Activated naive CD8-positive, alpha-beta T cell treated with anti-CD3 and anti-CD28 coated beads, Interleukin-2, amount 10 ng/mL, durations not matched to agents 7 days and 5 days (primary cell): Measurements from ENCODE around the gene ZCWPW1. TPM values are rescaled to one million over a fixed set of nuclear protein-coding genes. Genes with fewer than 3 reads are reported as not detected.

Experiments
- ATAC-seq: fragments of 150-1000 bp; cut with Tn5 transposase; one replicate; pipeline ENCODE4 v1.10.0; 2021; ENCODE audit warnings: low read depth, moderate library complexity
- POLR2A ChIA-PET: fragments of 350-600 bp; sonication (Branson Sonifier 250); formaldehyde crosslinking; loops from one replicate; lab custom pipeline; 2021; ENCODE audit warnings: antibody characterized with exemption; lab: Charles Lee
- DNase-seq: peaks from one replicate; pipeline ENCODE4 v3.0.0; 2021
- H3K27ac Mint-ChIP-seq: one replicate; pipeline ENCODE4 v1.8.0; 2022; ENCODE audit warnings: mild to moderate bottlenecking, mixed read lengths
- H3K27me3 Mint-ChIP-seq: one replicate; pipeline ENCODE4 v1.8.0; 2022; ENCODE audit warnings: mild to moderate bottlenecking, moderate library complexity, mixed read lengths
- H3K36me3 Mint-ChIP-seq: one replicate; pipeline ENCODE4 v1.8.0; 2021; ENCODE audit warnings: mild to moderate bottlenecking, mixed read lengths
- H3K4me1 Mint-ChIP-seq: one replicate; pipeline ENCODE4 v1.8.0; 2021; ENCODE audit warnings: mixed read lengths
- H3K4me3 Mint-ChIP-seq: one replicate; pipeline ENCODE4 v1.8.0; 2022; ENCODE audit warnings: mild to moderate bottlenecking, moderate library complexity, mixed read lengths
- H3K9me3 Mint-ChIP-seq: one replicate; pipeline ENCODE4 v1.8.0; 2021; ENCODE audit warnings: mixed read lengths
- total RNA-seq, 2 experiments: library from RNA; stranded (reverse); gene quantifications; one replicate each; pipeline ENCODE4 v1.2.3, GENCODE V29; 2021

Gene ZCWPW1, protein sequence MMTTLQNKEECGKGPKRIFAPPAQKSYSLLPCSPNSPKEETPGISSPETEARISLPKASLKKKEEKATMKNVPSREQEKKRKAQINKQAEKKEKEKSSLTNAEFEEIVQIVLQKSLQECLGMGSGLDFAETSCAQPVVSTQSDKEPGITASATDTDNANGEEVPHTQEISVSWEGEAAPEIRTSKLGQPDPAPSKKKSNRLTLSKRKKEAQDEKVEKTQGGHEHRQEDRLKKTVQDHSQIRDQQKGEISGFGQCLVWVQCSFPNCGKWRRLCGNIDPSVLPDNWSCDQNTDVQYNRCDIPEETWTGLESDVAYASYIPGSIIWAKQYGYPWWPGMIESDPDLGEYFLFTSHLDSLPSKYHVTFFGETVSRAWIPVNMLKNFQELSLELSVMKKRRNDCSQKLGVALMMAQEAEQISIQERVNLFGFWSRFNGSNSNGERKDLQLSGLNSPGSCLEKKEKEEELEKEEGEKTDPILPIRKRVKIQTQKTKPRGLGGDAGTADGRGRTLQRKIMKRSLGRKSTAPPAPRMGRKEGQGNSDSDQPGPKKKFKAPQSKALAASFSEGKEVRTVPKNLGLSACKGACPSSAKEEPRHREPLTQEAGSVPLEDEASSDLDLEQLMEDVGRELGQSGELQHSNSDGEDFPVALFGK
- 1 to 10 TPM; 6.2 to 6.5 TPM for total RNA-seq

DNA sequence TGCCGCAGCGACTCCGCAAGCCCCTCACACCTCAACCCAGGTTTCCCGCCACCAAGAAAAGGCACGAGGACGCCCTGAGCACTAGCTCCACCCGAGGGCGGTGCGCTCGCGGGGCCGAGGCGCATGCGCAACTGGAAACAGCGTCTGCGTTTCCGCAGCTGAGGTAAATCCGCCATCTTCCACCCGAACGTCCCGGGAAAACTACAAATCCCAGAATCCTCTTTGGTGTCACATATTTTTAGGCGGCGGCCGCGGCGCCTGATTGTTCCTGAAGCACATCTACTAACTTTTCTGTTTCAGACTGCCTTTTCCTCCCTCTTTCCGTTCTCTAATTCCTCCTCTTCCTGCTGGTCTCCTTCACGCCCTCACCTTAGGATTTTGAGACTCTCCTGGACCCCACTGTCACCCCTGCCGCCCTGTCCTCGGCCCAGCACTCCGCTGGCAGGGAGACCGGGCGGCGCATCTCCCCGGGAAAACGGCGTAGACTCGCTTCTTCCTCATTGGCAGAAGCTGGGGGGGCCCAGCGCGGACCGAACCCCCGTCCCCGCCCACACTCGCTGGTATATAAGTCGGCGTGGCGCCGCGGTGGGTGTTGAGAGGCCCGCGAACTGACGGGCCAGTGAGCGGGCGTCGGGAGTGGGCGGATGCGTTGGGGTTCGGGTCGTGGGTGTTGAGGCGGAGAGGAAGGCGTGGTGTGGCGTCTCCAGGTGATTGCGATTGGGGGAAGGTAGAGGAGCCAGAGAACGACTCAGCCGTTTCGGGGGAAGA, at the start of gene ZCWPW1:
TSS of gene ZCWPW1 (minus strand) at position 505 of the 768 bp plus-strand sequence. CDS start 8,054 bp downstream, outside the sequence.
- peak; percentile 98 for DNase-seq

DNA sequence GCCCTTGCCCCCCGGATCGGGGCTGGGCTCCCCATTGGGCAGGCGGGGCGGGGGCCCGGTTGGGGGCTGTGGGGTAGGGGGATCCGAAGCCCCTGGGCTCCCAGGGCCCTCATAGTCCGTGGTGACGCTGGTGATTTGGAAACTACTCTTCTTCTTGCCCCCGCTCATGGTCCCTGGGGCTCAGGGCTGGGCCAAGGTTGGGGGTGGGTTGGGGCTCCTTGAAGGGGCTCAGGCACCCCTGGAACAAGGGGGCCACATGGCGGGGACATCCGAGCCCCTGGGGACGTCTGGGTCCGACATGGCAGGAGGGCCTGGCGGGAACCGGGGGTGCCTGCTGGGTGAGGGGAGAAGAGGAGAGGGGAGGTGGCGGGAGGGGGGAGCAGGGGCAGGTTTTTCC, 49.4 kb upstream of the ZCWPW1 start:
- ATAC-seq (no peak), DNase-seq (peak; percentile 58)
- Mint-ChIP-seq H3K4me1 (peaks cover 33% of the 10 kb centered on the region), H3K4me3 (peak overlapping the region; percentile 100), H3K36me3 (peaks cover 28% of the 10 kb centered on the region), H3K9me3 (no peaks in the 10 kb centered on the region), H3K27ac (peak overlapping the region; percentile 99), H3K27me3 (no peaks in the 10 kb centered on the region)
- POLR2A ChIA-PET, result interaction anchor here (0.6 to 2.2 kb wide), 13 partner anchors 8 to 205 kb away, joined by 3 to 13 read pairs (median 4); partner anchors contain the start of genes AGFG2 and ZCWPW1

More for the DNA sequence above, at the start of gene ZCWPW1:
- peaks cover 16% of the 10 kb centered on the region for H3K36me3 Mint-ChIP-seq
- peaks cover 28% of the 10 kb centered on the region for H3K4me1 Mint-ChIP-seq
- peaks cover 7% of the 10 kb centered on the region for H3K27me3 Mint-ChIP-seq
- peak within 1 kb of the TSS; percentile 97 for H3K4me3 Mint-ChIP-seq
- peak within 1 kb of the TSS; percentile 99 for H3K27ac Mint-ChIP-seq
- peaks cover 2% of the 10 kb centered on the region for H3K9me3 Mint-ChIP-seq
- peak; percentile 57 for ATAC-seq
- POLR2A ChIA-PET, result interaction anchor here (0.6 to 3.8 kb wide), 52 partner anchors 9 to 1077 kb away, joined by 3 to 63 read pairs (median 4); partner anchors contain the start of genes AGFG2, AP4M1, COPS6 and FBXO24

DNA sequence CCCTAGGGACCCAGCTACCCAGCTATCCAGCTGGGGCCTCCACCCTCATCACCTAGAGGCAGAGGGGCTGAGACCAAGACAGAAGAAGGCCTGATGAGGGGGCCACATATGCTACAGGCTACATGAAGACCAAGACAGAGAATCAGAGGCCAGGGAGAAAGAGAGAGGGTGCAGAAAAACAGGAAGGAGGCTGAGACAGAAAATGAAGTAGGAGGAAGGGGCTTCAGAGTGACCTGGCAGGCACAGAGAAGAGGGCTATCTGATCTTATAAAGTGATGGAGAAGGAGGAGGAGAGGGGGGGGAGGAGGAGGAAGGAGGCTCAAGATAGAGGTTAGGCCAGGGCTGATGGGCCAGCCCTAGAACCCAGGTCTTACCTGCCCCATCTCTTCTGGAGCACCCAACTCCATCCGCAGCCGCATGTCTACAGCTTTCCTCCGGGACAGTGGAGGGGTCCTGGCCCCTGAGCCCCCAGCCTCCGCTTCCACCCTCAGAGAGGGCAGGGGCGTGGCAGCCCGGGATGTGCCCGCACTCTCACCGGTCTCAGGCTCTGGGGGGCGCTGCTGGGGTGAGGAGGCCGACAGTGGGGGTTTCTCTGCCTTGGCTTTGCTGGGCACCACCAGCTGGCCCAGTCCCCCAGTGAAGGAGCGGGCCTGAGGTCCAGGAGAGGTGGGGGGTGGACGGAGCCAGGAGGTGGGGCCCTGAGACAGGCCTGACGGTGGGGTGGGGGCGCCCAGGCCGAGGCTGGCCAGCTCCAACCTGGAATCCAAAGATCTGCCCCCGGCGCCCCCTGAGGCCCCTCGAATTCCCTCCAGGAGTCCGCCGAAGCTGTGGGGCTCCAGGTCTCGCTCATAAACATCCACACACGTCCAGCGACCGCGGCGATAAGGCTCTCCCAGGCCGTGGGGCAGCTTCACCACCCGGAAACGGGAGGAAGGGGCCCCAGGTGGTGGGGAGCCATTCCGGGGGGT, 48.7 kb upstream of the ZCWPW1 start:
- ATAC-seq, result no peak
- POLR2A ChIA-PET, result interaction anchor here (0.5 to 2.1 kb wide), 12 partner anchors 8 to 339 kb away, joined by 3 to 13 read pairs (median 4); partner anchors contain the start of genes AGFG2, FBXO24, LRCH4 and ZCWPW1
- DNase-seq, result peak; percentile 75
- Mint-ChIP-seq H3K4me1 (peaks cover 30% of the 10 kb centered on the region), H3K27me3 (no peaks in the 10 kb centered on the region), H3K4me3 (peak overlapping the region; percentile 100), H3K27ac (peak overlapping the region; percentile 86), H3K36me3 (peaks cover 28% of the 10 kb centered on the region), H3K9me3 (no peaks in the 10 kb centered on the region)

DNA sequence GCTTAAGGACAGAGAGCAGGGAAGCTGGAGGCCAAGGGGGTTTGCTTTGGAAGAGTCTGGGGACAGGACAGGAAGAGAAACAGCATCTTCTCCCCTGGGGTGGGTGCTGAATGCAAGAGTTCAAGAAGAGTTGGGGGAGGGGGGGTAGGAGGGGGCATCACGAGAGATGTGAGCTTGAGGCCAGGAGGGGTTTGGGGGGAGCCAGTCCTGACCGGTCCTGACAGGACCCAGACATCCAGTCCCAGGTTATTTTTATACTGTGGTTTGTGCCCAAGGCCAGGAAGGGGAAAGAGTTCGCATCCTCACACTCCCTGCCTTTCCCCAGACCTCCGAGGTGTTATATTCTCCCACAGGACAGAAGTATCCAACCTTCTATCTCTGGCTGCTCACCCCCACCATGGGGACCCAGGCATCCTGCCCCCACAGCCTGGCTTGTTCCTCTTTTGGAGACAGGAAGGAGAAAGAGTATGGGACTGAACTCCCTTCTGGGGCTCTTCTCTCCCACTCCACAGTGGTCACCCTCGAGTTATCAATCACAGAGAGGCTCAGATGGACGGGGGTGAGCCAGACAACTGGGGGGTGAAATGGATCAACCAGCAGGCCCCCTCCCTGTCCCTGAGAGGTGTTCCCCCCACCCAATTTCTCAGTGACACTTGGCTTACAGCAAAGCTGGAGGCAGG, 47.7 kb upstream of the ZCWPW1 start:
- ATAC-seq (no peak), DNase-seq (no peak)
- Mint-ChIP-seq H3K9me3 (no peaks in the 10 kb centered on the region), H3K27ac (peak overlapping the region; percentile 86), H3K4me3 (peak overlapping the region; percentile 100), H3K27me3 (no peaks in the 10 kb centered on the region), H3K4me1 (peaks cover 30% of the 10 kb centered on the region), H3K36me3 (peaks cover 28% of the 10 kb centered on the region)
- POLR2A ChIA-PET, result interaction anchor here (0.6 to 1.7 kb wide), 9 partner anchors 9 to 110 kb away, joined by 3 to 7 read pairs (median 3); partner anchors contain the start of genes FBXO24, LRCH4 and ZCWPW1

DNA sequence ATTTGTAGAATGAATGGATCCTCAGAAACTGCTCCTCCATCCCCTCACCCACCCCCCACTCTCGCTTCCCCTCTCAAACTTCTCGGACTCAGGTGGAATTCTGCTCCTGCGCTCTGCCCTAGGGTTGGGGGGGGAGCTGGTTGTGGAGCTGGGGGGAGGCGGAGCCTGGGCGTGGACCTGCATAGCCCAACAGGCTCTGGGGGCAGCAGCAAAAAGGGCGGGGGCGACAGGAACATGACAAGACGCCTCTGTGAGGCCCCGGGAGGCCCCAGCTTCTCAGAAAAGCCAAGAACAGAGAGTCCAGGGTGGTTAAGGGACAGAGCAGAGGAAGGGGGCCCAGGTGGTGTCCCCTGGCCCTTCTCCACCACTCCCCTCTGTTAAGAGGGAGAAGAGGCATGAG, 47.0 kb upstream of the ZCWPW1 start:
- POLR2A ChIA-PET, result interaction anchor here (0.6 to 1.6 kb wide), 6 partner anchors 10 to 84 kb away, joined by 3 to 7 read pairs (median 3); partner anchors contain the start of gene ZCWPW1
- H3K27ac Mint-ChIP-seq, result peak overlapping the region; percentile 86
- H3K27me3 Mint-ChIP-seq, result no peaks in the 10 kb centered on the region
- peaks cover 30% of the 10 kb centered on the region for H3K36me3 Mint-ChIP-seq
- peaks cover 32% of the 10 kb centered on the region for H3K4me1 Mint-ChIP-seq
- H3K4me3 Mint-ChIP-seq, result peak overlapping the region; percentile 100
- no peaks in the 10 kb centered on the region for H3K9me3 Mint-ChIP-seq
- DNase-seq (no peak), ATAC-seq (no peak)

DNA sequence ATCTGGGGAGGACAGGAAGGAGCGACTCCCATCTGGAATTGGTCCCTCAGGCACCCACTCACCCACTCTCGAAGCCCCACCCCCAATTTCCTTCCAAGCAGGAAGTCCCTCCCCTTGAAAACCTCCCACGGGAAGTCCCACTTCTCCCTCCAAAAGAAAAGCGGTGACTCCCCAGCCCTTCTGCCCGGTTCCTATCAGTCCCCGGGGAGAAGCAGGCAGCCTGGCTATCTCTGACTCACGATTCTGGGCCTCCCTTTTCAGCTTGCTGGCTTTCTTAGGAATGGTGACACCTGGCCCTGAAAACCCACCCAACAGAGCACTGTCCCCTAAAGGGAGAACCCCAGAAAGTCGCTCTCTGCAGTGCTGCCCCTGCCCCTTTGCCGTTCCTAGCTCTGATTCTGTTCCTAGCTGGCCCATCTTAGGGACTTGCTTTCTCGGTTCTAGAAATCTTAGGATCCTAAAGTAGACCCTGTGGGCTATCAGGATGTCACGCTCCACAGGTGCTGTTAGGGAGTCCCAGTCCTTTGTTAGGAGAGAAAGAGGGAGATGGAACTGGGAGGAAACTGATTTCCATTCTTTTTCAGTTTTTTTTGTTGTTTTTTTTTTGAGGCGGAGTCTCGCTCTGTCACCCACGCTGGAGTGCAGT, 44.5 kb upstream of the ZCWPW1 start:
- Mint-ChIP-seq H3K4me3 (peak overlapping the region; percentile 19), H3K36me3 (peaks cover 30% of the 10 kb centered on the region), H3K27ac (peak overlapping the region; percentile 65), H3K9me3 (no peaks in the 10 kb centered on the region), H3K27me3 (no peaks in the 10 kb centered on the region), H3K4me1 (peaks cover 32% of the 10 kb centered on the region)
- POLR2A ChIA-PET, result interaction anchor here (1.3 kb wide), 1 partner anchor 87 kb away, joined by 4 read pairs; no protein-coding TSS in a partner anchor
- DNase-seq, result no peak
- ATAC-seq, result no peak

DNA sequence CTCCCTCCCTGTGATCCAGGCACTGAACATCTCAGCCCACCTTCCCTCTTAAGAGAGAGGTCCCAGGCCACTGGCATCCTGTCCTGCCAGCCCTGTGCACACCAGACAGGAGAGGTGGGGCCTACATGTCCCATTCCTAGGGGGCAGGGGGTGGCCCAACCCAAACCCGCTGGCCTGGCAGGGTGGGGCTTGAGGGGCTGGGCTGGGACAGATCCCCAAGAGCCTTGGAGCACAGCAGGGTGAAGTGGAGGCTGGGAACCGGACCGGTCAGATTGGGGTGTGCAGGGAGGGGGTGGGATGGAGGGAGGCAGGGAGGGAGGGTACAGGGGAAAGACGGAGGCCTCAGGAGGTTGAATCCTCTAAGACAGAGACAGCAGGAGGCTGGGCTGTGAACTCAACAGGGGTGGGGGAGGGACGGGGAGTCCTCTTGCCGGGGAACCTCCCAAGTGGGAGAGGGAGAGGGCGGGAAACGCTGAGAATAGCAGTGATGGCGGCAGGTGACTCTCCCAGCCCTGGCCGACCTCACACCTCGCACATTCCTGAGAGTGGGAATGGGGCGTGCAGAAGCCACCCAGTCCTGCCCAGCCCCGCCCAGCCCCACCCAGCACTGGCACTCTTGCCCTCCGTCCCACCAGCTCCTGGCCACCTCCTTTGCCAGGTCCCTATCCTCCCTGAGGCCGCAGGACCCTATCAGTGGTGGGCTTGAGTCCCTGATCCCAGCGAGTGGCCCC, 43.8 kb upstream of the ZCWPW1 start:
- H3K4me3 Mint-ChIP-seq, result no peak overlapping the region
- no peaks in the 10 kb centered on the region for H3K27me3 Mint-ChIP-seq
- POLR2A ChIA-PET, result interaction anchor here (1.3 kb wide), 1 partner anchor 88 kb away, joined by 4 read pairs; no protein-coding TSS in a partner anchor
- H3K4me1 Mint-ChIP-seq, result peaks cover 32% of the 10 kb centered on the region
- H3K9me3 Mint-ChIP-seq, result no peaks in the 10 kb centered on the region
- no peak for DNase-seq
- no peak for ATAC-seq
- peak overlapping the region; percentile 34 for H3K27ac Mint-ChIP-seq
- H3K36me3 Mint-ChIP-seq, result peaks cover 30% of the 10 kb centered on the region

DNA sequence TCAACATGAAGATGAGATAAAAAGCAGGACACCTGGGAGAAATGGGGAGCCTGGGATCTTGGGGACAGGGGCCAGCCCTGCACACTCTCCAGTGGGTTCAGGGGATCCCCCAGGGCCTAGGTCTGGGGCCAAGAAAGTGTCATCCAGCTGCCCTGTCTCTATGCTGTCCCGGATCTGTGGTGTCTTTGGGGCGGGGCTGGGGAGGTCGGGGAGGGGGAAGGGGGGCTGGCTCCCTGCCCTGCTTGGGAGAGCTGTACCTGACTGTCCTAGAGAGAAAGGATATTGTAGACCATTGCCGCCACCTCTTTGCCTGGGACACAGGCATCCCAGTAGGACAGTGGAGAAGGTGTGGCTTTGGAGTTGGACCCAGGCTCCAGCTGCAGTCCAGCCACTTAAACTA, 42.5 kb upstream of the ZCWPW1 start:
- Mint-ChIP-seq H3K27ac (no peak overlapping the region), H3K36me3 (peaks cover 23% of the 10 kb centered on the region), H3K9me3 (no peaks in the 10 kb centered on the region), H3K4me1 (peaks cover 23% of the 10 kb centered on the region), H3K4me3 (no peak overlapping the region), H3K27me3 (no peaks in the 10 kb centered on the region)
- no peak for ATAC-seq
- no peak for DNase-seq
- POLR2A ChIA-PET, result interaction anchor here (2.2 to 2.4 kb wide), 2 partner anchors 8 to 12 kb away, joined by 7 to 8 read pairs; partner anchors contain the start of gene TSC22D4

DNA sequence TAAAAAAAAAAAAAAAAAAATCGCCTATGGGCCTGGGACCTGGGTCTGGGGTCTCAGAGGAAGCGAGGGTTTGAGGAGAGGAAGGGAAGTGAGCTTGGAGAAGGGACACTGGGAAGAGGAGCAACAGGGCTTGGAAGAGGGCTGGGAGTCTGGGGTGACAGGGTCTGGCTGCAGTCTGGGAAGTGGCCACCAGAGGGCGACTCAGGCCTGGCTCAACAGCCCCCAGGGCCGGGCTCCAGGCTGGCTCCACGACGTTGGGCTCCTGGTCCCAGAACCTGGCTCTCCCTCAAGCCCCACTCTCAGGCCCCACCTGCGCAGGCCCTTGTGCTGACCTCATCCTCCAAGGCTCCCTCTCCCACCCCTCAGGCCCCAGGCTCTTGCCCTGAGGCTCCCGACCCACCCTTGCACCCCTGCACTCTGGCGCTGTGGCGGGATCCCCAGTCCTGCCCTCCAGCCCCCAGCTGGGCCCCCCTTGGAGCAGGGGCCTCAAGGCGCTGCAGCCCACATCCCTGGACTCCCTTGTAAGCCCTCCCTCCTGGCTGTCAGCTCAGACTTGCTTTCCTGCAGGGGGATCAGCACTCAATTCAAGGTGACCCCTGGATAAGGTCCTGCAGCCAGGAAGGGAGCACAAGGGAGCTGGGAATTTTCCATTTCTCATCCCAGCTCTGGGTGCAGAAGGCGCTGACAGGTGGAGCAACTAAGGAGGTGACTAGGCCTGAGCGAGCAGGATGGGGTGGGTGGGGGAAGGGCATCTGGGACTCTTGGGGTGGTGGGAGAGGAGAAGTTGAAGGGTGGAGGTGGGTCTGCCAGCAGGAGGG, 40.9 kb upstream of the ZCWPW1 start:
- Mint-ChIP-seq H3K4me3 (no peak overlapping the region), H3K36me3 (peaks cover 19% of the 10 kb centered on the region), H3K27ac (no peak overlapping the region), H3K4me1 (peaks cover 12% of the 10 kb centered on the region), H3K27me3 (no peaks in the 10 kb centered on the region), H3K9me3 (no peaks in the 10 kb centered on the region)
- DNase-seq (peak; percentile 88), ATAC-seq (peak; percentile 85)
- POLR2A ChIA-PET, result interaction anchor here (0.6 to 2.4 kb wide), 5 partner anchors 8 to 324 kb away, joined by 3 to 8 read pairs (median 6); partner anchors contain the start of gene TSC22D4
